AG04450 (cell line): ENCODE data around the gene PAX1. TPM values are rescaled to one million over a fixed set of nuclear protein-coding genes. Genes with fewer than 3 reads are reported as not detected.

ENCODE experiments used
- CTCF ChIA-PET: fragments of 300-600, 350-600 bp; formaldehyde crosslinking; extraction: SDS; loops from one replicate; lab custom pipeline; 2022; ENCODE audit warnings: antibody characterized with exemption, inconsistent platforms; lab: Charles Lee
- POLR2A ChIA-PET: fragments of 350-600 bp; formaldehyde crosslinking; extraction: SDS; loops from one replicate; lab custom pipeline; 2021; ENCODE audit warnings: antibody characterized with exemption, inconsistent platforms; lab: Yijun Ruan, JAX
- DNase-seq: peaks from one replicate; pipeline ENCODE4 v3.0.0-alpha.2; 2011; ENCODE audit warnings: low read depth, low spot score
- H3K27ac ChIP-seq: one replicate; pipeline ENCODE4 v1.5.1; 2012; ENCODE audit warnings: low read depth, low read length, control low read depth
- H3K27me3 ChIP-seq: one replicate; pipeline ENCODE4 v1.6.0; 2012; ENCODE audit warnings: low read length; ENCODE audit not compliant: control insufficient read depth, insufficient read depth
- H3K4me3 ChIP-seq: 2 replicates; pipeline ENCODE4 v1.5.1; 2011; ENCODE audit warnings: mild to moderate bottlenecking, low read depth, low read length, control low read depth
- H3K9me3 ChIP-seq: 2 replicates; pipeline ENCODE4 v1.5.1; 2012; ENCODE audit warnings: low read length; ENCODE audit not compliant: control insufficient read depth, insufficient read depth
- CTCF ChIP-seq: IDR thresholded peaks from 2 replicates; pipeline ENCODE4 v1.5.1; 2011; ENCODE audit warnings: low read depth, low read length, control low read depth, inconsistent platforms
- polyA plus RNA-seq: library from polyadenylated mRNA; depleted of rRNA; stranded (reverse); fragments of >200 nt; gene quantifications from 2 replicates; pipeline ENCODE4 v1.2.3, GENCODE V29; 2011

Gene PAX1
- polyA plus RNA-seq, 1 experiment: not detected

GRCh38 chr20:21702016-21702415 is 3.4 kb upstream of the PAX1 start:
- CTCF ChIA-PET: no interaction called here
- no peaks in the 10 kb centered on the region; the same call in 1 of the 2 replicates for H3K9me3 ChIP-seq
- peaks cover 40% of the 10 kb centered on the region for H3K27me3 ChIP-seq
- H3K4me3 ChIP-seq: no peak overlapping the region
- no peak for TF ChIP-seq CTCF
- POLR2A ChIA-PET: no interaction called here
- DNase-seq: no peak
- no peak overlapping the region for H3K27ac ChIP-seq

- no peaks in the 10 kb centered on the region; the same call in 1 of the 2 replicates for H3K9me3 ChIP-seq
- H3K27ac ChIP-seq: no peak overlapping the region
- peak; percentile 42 for TF ChIP-seq CTCF
- ChIA-PET CTCF (interaction anchor here (0.6 to 1.1 kb wide), 3 partner anchors 16 to 1420 kb away, joined by 3 to 5 read pairs (median 3); no protein-coding TSS in a partner anchor), POLR2A (no interaction called here)
- DNase-seq: no peak
- H3K27me3 ChIP-seq: peaks cover 48% of the 10 kb centered on the region
- no peak overlapping the region for H3K4me3 ChIP-seq
Observed at GRCh38 chr20:21702553-21703470, 2.7 kb upstream of the PAX1 start.

GRCh38 chr20:21703717-21704407 is 1.6 kb upstream of the PAX1 start:
- Histone ChIP-seq H3K9me3 (no peaks in the 10 kb centered on the region; the same call in 1 of the 2 replicates), H3K27ac (no peak overlapping the region), H3K4me3 (no peak overlapping the region), H3K27me3 (peaks cover 56% of the 10 kb centered on the region)
- no peak for DNase-seq
- TF ChIP-seq CTCF: no peak
- ChIA-PET POLR2A (no interaction called here), CTCF (interaction anchor here (0.7 to 1.1 kb wide), 3 partner anchors 15 to 609 kb away, joined by 3 to 5 read pairs (median 3); no protein-coding TSS in a partner anchor)

- no peak for TF ChIP-seq CTCF
- H3K9me3 ChIP-seq: no peaks in the 10 kb centered on the region; the same call in 1 of the 2 replicates
- H3K27ac ChIP-seq: no peak overlapping the region
- peaks cover 61% of the 10 kb centered on the region for H3K27me3 ChIP-seq
- POLR2A ChIA-PET: no interaction called here
- H3K4me3 ChIP-seq: no peak overlapping the region
- no peak for DNase-seq
- CTCF ChIA-PET: interaction anchor here (0.7 to 1.6 kb wide), 2 partner anchors 15 kb away, joined by 3 to 5 read pairs; no protein-coding TSS in a partner anchor
Observed at GRCh38 chr20:21704408-21705385, 767 bp upstream of the PAX1 start.
